Right kidney (tissue), 1 donor: ENCODE results near the gene MINDY4.
"Not testable (repeated sequence)": the region's sequence is repeated elsewhere in the genome, so short reads cannot be mapped to it uniquely, and the experiment has no call there.

ENCODE experiments used
- DNase-seq: peaks from one replicate; pipeline ENCODE4 v3.0.0-alpha.2; 2016

MINDY4 gene

DNA sequence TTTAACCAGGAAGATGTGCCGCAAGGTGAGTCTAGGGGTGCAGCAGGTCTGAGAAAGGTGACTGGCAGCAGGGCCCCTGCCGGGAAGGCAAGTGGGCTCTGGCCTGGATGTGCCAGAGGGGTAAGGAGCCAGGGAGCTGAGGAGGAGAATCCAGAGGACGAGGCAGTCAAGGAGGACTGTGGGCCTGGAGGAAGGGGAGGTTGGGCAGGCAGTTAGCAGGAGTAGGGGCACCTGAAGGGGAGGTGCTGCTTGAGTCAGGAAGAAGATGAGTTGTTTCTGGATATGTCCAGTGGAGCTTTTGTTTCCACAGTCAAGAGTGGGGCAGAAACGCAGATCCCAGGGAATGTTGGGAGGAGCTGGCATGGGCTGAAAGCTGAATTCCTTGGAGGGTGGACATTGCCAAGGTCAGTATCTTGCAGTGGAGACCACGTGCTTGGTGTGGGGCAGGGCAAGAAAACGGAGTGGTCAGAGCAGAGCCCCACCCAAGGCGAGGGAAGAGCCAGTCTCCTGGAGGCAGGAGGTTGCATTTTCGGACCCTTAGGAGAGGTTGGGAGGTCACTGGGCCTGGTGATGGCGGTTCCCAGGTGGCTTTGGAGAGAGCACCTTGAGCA lies 34.0 kb downstream of the MINDY4 start:
- no peak for DNase-seq

- DNase-seq, result no peak
Observed at GRCh38 chr7:30805931-30806330, 34.7 kb downstream of the MINDY4 start.

DNA sequence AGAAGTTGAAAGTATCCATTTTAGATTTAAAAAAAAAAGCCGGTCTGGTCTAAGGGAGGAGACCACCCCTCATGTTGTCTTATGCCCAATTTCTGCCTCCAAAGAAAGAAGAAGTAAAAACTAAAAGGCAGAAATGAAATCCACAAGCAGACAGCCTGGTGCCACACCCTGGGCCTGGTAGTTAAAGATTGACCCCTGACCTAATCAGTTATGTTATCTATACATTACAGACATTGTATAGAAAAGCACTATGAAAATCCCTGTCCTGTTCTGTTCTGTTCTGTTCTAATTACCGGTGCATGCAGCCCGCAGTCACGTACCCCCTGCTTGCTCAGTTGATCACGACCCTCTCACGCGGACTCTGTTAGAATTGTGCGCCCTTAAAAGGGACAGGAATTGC lies 36.3 kb downstream of the MINDY4 start:
- DNase-seq, result not testable (repeated sequence)

- DNase-seq, result not testable (repeated sequence)
Observed at GRCh38 chr7:30807941-30808340, 36.7 kb downstream of the MINDY4 start.

GRCh38 chr7:30810986-30811385 lies 39.8 kb downstream of the MINDY4 start:
- no peak for DNase-seq

GRCh38 chr7:30812676-30813075 lies 41.5 kb downstream of the MINDY4 start:
- no peak for DNase-seq

GRCh38 chr7:30813466-30813865 lies 42.2 kb downstream of the MINDY4 start:
- DNase-seq, result no peak

GRCh38 chr7:30814700-30815387 lies 43.6 kb downstream of the MINDY4 start:
- DNase-seq, result no peak

GRCh38 chr7:30815388-30815854 lies 44.2 kb downstream of the MINDY4 start:
- DNase-seq, result no peak

- DNase-seq, result no peak
Observed at GRCh38 chr7:30815951-30816644, 44.9 kb downstream of the MINDY4 start.

- no peak for DNase-seq
Observed at GRCh38 chr7:30816645-30817370, 45.6 kb downstream of the MINDY4 start.

- DNase-seq, result no peak
Observed at GRCh38 chr7:30817371-30817767, 46.2 kb downstream of the MINDY4 start.

DNA sequence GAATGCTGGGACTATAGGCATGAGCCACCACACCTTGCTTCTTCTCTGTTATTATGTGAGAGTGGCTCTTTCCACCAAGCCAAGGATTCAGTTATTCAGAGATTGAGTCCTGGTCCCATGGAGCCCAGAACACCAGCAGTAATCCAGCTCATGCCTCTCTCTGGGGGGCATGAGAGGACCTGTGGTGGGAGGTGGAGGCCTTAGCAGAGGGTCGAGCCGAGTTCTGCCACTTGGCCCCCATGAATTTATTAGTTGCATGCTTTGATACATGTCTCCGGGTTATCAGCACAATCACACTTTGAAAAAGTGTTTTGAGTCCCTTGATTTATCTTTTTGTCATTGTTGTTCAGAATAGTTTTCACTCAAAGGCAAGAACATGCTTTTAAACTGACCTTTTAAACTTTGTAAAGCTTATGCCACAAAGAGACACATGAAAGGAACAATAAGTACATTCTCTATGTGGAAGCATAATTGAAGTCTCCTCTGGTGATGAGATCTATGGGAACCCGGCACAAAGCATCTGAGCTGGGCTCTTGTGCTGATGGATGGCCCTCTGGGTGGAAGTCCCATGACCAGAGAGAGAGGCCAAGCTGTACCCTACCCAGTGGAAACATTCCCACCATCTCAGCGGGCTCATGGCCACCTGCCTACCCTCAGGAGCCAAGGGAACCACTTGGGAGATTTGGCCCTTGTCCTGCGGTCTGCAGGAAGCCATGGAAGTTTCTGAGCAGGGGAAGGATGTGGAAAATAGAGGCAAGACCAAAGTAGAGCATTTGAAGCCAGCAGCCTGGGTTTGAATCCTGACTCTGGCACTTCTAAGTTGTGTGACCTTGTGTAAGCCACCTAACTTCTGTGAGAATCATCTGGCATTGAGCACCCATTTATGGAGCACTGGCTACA lies 53.9 kb downstream of the MINDY4 start:
- no peak for DNase-seq

- DNase-seq, result no peak
Observed at GRCh38 chr7:30826181-30826580, 55.0 kb downstream of the MINDY4 start.

- no peak for DNase-seq
Observed at GRCh38 chr7:30828591-30828990, 57.4 kb downstream of the MINDY4 start.

DNA sequence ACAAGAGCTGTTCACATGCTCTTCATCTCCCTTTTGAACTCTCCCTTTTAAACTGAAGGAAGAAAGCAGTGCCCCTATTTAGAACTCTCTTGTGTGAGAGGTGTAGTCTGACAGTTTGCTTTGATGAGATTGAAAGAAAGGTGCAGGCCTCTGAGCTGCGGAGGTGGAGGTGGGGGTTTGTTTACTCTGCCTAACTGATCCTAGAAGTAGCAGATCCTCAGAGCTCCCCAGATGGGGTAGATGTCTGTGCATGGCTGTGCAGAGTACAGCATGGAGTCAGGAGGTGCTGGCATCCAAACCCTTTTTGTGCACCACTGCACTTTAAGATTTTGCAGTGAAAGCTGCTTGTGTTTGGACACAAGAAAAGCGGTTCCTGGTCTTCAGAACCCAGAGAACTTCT lies 58.3 kb downstream of the MINDY4 start:
- DNase-seq, result no peak

DNA sequence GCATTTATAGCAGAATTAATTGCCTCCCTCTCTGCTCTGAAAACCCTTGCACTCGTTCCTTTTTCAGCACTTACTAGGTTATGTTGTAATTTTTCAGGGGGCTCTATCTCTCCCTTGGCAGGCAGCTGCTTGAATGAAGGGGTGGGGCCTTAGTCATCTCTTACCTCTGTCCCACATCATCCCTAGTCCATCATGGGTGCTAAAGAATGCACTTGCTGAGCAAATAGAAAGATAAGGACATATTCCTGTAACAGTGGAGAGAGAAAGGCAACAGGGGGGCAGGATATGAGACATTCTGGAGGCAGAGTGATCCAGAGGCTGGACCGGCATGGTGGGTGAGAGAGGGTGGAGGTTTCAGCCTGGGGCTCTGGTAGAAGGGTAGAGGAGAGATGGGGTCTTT lies 60.0 kb downstream of the MINDY4 start:
- no peak for DNase-seq

GRCh38 chr7:30831936-30832335 lies 60.7 kb downstream of the MINDY4 start:
- DNase-seq, result no peak

- DNase-seq, result not testable (repeated sequence)
Observed at GRCh38 chr7:30834017-30834674, 62.9 kb downstream of the MINDY4 start.

DNA sequence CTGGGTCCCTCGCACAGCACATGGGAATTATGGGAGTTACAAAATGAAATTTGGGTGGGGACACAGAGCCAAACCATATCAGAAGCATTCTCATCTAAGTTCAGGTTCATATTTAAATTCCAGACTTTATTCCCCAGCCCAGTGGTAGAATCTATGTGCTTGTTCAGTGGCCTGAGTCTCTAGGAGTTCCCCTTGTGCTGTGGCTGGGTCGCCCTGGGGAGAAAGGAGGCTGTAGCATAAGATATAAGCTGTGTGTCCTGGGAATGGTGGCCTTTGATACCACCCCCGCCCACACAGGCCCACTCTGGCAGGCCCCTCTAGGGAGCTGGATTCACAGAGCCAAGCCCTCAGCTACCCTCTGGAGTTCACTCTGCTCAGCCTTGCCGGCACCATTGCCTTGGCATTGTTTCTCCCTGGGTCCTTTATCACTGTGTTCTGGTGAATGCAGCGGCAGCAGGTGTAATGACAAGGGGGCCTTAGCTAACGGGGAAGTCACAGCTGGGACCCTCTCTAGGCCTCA lies 64.2 kb downstream of the MINDY4 start:
- DNase-seq, result no peak

DNA sequence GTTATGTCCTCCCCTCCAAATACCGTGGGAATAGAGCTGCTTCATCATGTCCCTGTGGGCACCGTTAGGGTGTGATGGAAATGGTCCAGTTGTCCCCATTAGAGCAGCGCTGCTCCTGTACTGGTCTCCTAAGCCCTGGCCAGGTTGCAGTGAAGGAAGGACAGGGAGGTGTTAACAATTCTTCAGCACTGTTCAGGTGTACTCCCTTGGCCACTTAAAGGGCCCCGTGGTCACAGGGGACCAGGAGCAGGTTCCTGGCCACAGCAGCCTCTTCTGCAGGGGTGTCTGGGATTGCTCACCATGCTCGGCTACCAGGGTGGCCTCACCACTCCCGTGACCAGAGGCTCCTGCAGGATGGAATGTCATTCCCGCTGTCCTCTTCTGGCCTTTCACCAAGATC lies 65.8 kb downstream of the MINDY4 start:
- no peak for DNase-seq
